ENCODE data around the gene STRIP1. TPM values are rescaled to one million over a fixed set of nuclear protein-coding genes. Genes with fewer than 3 reads are reported as not detected.

The STRIP1 gene
- total RNA-seq, 1 donor from 2014 or later = 18.1 TPM

- Histone ChIP-seq H3K27ac (replicated peaks) (no peak overlapping the region), H3K27me3 (ENCODE audit: low read depth) (peaks cover 6% of the 10 kb centered on the region), H3K4me1 (peaks cover 17% of the 10 kb centered on the region), H3K9me3 (replicated peaks) (no peaks in the 10 kb centered on the region), H3K4me3 (no peak overlapping the region), H3K36me3 (peaks cover 25% of the 10 kb centered on the region)
- TF ChIP-seq CTCF (IDR thresholded peaks at IDR 0.05; ENCODE audit: borderline replicate concordance) = no peak
- no peak for DNase-seq
- intact Hi-C loops (cut with micrococcal nuclease) = no loop called here
Measured at GRCh38 chr1:110060662-110061060, 26.2 kb downstream of the STRIP1 start.

GRCh38 chr1:110061341-110061740 is 26.9 kb downstream of the STRIP1 start:
- Histone ChIP-seq H3K27ac (replicated peaks) (no peak overlapping the region), H3K27me3 (ENCODE audit: low read depth) (peaks cover 13% of the 10 kb centered on the region), H3K4me3 (no peak overlapping the region), H3K4me1 (peaks cover 15% of the 10 kb centered on the region), H3K9me3 (replicated peaks) (no peaks in the 10 kb centered on the region), H3K36me3 (peaks cover 18% of the 10 kb centered on the region)
- intact Hi-C loops (cut with micrococcal nuclease) = no loop called here
- no peak for DNase-seq
- TF ChIP-seq CTCF (IDR thresholded peaks at IDR 0.05; ENCODE audit: borderline replicate concordance) = no peak

- intact Hi-C loops (cut with micrococcal nuclease) = no loop called here
- Histone ChIP-seq H3K36me3 (peaks cover 10% of the 10 kb centered on the region), H3K4me3 (no peak overlapping the region), H3K27ac (replicated peaks) (no peak overlapping the region), H3K27me3 (ENCODE audit: low read depth) (peaks cover 24% of the 10 kb centered on the region), H3K4me1 (peaks cover 7% of the 10 kb centered on the region), H3K9me3 (replicated peaks) (no peaks in the 10 kb centered on the region)
- DNase-seq = no peak
- TF ChIP-seq CTCF (IDR thresholded peaks at IDR 0.05; ENCODE audit: borderline replicate concordance) = no peak
Measured at GRCh38 chr1:110062612-110063011, 28.2 kb downstream of the STRIP1 start.

- peaks cover 19% of the 10 kb centered on the region for H3K4me1 ChIP-seq
- peaks cover 6% of the 10 kb centered on the region for H3K36me3 ChIP-seq
- intact Hi-C loops (cut with micrococcal nuclease) = no loop called here
- peaks cover 36% of the 10 kb centered on the region for H3K27me3 ChIP-seq (ENCODE audit: low read depth)
- H3K9me3 ChIP-seq (replicated peaks) = no peaks in the 10 kb centered on the region
- no peak overlapping the region for H3K4me3 ChIP-seq
- H3K27ac ChIP-seq (replicated peaks) = no peak overlapping the region
- no peak for DNase-seq
- TF ChIP-seq CTCF (IDR thresholded peaks at IDR 0.05; ENCODE audit: borderline replicate concordance) = no peak
Measured at GRCh38 chr1:110063781-110064180, 29.4 kb downstream of the STRIP1 start.

- Histone ChIP-seq H3K27me3 (ENCODE audit: low read depth) (peaks cover 45% of the 10 kb centered on the region), H3K4me1 (peaks cover 29% of the 10 kb centered on the region), H3K4me3 (no peak overlapping the region), H3K9me3 (replicated peaks) (no peaks in the 10 kb centered on the region), H3K27ac (replicated peaks) (no peak overlapping the region), H3K36me3 (no peaks in the 10 kb centered on the region)
- TF ChIP-seq CTCF (IDR thresholded peaks at IDR 0.05; ENCODE audit: borderline replicate concordance) = no peak
- no peak for DNase-seq
- intact Hi-C loops (cut with micrococcal nuclease) = no loop called here
Measured at GRCh38 chr1:110064576-110065337, 30.3 kb downstream of the STRIP1 start.
